HAP-1 (cell line): ENCODE data around the gene GID8.

Experiments used
- DNase-seq, 2 experiments: peaks; one replicate each; pipeline ENCODE4 v3.0.0-alpha.2; 2016 to 2020; ENCODE audit warnings: low spot score in 2 of 2
- H3K27me3 ChIP-seq: fragments of 250-450 bp; sonication (Bioruptor Pico); 2 replicates; pipeline ENCODE4 v1.5.1; 2020; ENCODE audit warnings: low read depth, mild to moderate bottlenecking, moderate library complexity
- H3K36me3 ChIP-seq: fragments of 250-450 bp; sonication (Bioruptor Pico); replicated peaks from 2 replicates; pipeline ENCODE4 v1.5.1; 2020; ENCODE audit warnings: mild to moderate bottlenecking
- H3K4me1 ChIP-seq: fragments of 250-450 bp; sonication (Bioruptor Pico); 2 replicates; pipeline ENCODE4 v1.5.1; 2020; ENCODE audit warnings: mild to moderate bottlenecking
- H3K4me3 ChIP-seq: fragments of 250-450 bp; sonication (Bioruptor Pico); 2 replicates; pipeline ENCODE4 v1.5.1; 2020; ENCODE audit warnings: mild to moderate bottlenecking, moderate library complexity
- H3K9me3 ChIP-seq: fragments of 250-450 bp; sonication (Bioruptor Pico); 2 replicates; pipeline ENCODE4 v1.5.1; 2020; ENCODE audit warnings: mild to moderate bottlenecking, moderate library complexity
- in situ Hi-C: fragments of 300-500 bp; cut with MboI; formaldehyde crosslinking; loops from 3 replicates; pipeline ENCODE4 v1.14.3; 2020; ENCODE audit warnings: low sequenced_read_pairs, inconsistent platforms, mixed read lengths

Gene GID8

DNA sequence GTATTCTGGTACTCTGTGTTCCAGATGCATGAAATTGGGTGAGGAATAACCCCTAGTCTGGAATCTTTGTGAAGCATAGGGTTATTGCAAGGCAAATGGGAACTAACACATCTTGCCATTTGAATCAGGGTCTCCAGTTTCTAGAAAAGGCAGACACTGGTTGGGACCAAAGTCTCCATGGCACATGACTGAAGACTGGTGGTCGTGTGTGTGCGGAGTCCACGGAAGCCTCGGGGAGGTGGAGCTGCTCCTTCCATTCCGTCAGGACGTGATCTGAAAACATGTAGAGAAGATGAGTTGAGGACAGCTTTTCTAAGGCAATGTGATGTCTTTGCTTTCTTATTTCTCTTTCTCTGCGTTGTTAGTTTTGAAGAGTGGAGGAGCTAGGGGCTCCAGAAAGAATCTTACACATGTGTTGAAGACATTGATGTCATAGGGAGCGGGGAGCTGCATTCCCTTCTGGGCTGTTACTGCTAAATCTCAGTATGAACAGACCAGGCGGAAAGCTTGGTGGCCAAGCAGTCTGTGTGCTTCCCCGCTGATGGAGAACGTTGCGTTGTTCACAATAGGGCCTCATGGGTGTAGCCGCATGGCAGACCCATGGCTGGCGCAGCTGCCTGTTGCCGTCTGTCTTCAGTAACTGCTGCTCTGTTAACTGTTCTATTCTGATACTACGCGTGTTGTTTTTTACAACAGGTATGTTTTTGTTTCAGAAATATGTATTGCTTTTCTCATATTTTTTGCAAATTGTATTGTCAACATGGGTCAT lies 9.8 kb downstream of the GID8 start:
- no peaks in the 10 kb centered on the region for H3K4me1 ChIP-seq
- no peak overlapping the region for H3K4me3 ChIP-seq
- in situ Hi-C loops: no loop called here
- no peaks in the 10 kb centered on the region for H3K27me3 ChIP-seq
- peaks cover 55% of the 10 kb centered on the region for H3K36me3 ChIP-seq
- no peaks in the 10 kb centered on the region for H3K9me3 ChIP-seq
- no peak for DNase-seq

DNA sequence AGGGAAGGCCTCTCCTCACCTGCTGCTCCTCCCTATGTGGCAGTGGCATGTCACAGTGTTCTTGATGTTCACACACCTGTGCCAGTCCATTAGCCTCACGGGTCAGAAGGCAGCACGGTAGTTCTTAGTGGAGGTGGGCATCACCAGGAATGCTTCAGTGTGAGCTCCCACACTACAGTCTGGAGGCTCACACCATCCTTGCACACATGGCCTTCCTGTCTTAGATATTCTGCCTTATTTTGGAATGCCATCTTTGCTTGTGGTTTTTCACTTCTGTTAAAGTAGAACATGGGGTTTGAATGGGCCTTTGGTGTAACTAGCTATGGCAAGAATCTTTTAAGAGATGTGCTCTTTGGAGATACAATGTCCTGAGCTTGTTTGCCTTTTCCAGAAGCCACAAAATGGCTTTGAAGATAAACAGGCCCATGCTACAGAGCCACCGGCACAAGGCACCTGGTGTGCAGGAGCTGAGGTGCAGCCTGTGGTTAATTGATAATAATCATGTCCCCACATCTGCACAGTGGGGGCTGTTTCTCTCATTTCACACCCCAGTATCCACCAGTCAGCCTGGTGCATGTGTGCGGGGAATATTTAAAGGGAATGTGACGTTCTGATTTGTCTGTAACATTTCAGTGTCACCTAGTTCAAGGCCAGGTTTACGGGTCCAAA lies 11.3 kb downstream of the GID8 start:
- DNase-seq: no peak
- Histone ChIP-seq H3K36me3 (peaks cover 41% of the 10 kb centered on the region), H3K4me3 (no peak overlapping the region), H3K27me3 (no peaks in the 10 kb centered on the region), H3K4me1 (peaks cover 13% of the 10 kb centered on the region), H3K9me3 (no peaks in the 10 kb centered on the region)
- in situ Hi-C loops: no loop called here

DNA sequence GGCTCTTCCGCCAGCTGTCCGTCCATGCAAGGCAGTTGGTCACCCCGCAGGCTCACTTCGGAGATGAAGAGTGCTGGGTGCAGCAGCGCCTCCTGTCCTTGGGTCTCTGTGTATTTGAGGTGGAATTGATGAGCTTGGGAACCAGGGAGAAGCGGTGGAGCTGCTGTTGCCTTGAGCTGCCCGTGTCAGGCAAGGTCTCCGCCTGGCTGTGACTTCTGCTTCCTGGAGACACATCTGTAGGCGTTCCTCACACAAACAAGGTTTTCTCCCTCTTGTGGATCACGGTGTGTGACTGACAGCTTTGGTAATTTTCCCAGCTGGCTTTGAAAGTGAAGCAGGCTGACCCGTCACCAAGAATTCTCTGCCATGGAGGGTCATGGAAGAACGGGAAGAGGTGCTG lies 12.0 kb downstream of the GID8 start:
- no peaks in the 10 kb centered on the region for H3K27me3 ChIP-seq
- peaks cover 34% of the 10 kb centered on the region for H3K36me3 ChIP-seq
- DNase-seq: no peak
- H3K4me1 ChIP-seq: peaks cover 17% of the 10 kb centered on the region
- in situ Hi-C loops: no loop called here
- no peak overlapping the region for H3K4me3 ChIP-seq
- no peaks in the 10 kb centered on the region for H3K9me3 ChIP-seq

DNA sequence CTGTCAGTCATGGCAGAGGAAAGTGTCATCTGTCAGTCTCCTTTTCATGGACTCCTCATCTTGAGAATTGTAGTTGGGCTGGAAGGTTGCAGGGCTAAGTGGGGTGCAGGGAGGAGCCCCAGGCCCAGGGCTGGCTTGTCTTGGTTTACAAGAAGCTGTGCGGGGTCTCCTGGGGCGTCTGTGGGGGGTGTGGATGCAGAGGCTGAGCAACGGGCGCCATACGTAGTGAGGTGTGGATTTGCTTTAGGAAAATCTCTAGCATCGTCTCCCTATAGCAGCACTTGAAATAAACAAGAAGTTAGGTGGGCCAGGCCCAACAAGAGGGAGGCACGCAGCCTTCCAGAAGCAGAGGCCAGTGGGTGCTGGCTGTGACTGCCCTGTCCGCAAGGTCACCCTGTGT lies 12.8 kb downstream of the GID8 start:
- Histone ChIP-seq H3K36me3 (peaks cover 31% of the 10 kb centered on the region), H3K9me3 (no peaks in the 10 kb centered on the region), H3K27me3 (no peaks in the 10 kb centered on the region), H3K4me3 (no peak overlapping the region), H3K4me1 (peaks cover 17% of the 10 kb centered on the region)
- no peak for DNase-seq
- in situ Hi-C loops: no loop called here

DNA sequence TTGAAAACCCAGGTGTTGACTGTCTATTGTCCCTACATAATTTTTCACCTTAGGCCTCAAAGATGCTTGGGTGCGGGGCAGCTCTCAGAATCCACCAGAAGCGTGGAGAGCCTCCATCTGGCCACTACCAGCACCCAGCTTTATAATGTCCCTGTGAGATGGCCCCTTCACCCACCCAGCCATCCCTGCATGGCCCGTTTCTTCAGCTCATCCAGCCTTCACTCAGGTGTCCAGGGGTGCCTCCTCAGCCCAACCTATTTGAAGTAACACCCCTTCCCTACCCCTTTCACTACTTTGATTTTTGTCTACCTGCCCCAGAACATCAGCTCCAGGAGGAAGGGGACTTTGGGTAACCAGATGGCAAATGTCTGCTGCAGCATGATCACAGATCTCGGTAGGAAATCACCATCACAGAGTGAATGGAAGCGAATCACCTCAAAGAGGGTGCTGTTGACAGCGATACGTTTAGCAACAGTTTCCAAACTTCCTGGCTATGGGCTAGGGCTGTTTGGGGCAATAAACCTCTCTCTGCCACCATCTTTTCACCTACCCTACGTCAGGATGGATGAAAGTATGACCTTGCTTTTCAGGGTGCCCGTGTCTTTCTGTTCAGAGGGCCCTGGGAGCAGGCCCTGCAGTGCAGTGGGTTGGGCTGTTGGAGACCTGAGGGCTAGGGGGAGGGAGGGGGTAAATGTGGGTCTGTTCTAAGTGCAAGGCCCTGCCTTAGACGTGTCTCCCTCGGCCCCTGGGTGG lies 13.4 kb downstream of the GID8 start:
- Histone ChIP-seq H3K27me3 (no peaks in the 10 kb centered on the region), H3K36me3 (peaks cover 25% of the 10 kb centered on the region), H3K4me3 (no peak overlapping the region)

DNA sequence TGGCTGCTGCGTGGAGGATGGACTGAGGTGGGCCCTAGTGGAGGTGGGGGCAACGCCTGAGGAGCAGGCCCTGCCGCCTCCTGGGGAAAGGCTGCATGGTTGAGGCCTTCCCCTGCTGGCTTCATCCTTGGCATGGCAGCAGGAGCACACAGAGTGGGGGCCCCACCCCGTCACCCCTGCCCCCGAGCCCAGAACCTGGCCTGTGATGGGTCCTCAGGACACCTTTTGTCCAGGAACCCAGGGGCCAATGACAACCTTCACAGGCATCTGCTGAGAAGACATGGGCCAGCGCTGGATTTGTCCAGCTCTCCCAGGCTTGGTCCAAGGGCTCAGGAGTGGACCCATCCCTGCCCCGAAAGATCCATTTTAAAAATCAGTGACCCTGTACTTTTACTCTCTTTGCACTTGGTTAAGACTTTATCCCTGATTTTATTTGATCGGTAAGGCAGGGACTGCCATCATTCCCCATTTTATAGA lies 14.0 kb downstream of the GID8 start:
- no peak for DNase-seq
- Histone ChIP-seq H3K4me3 (peak overlapping the region; percentile 35), H3K4me1 (peaks cover 17% of the 10 kb centered on the region), H3K36me3 (peaks cover 19% of the 10 kb centered on the region), H3K9me3 (no peaks in the 10 kb centered on the region), H3K27me3 (no peaks in the 10 kb centered on the region)
- in situ Hi-C loops: no loop called here

More for the DNA sequence above, 13.4 kb downstream of the GID8 start:
- Histone ChIP-seq H3K4me1 (peaks cover 17% of the 10 kb centered on the region), H3K9me3 (no peaks in the 10 kb centered on the region)
- in situ Hi-C loops: no loop called here
- no peak for DNase-seq

DNA sequence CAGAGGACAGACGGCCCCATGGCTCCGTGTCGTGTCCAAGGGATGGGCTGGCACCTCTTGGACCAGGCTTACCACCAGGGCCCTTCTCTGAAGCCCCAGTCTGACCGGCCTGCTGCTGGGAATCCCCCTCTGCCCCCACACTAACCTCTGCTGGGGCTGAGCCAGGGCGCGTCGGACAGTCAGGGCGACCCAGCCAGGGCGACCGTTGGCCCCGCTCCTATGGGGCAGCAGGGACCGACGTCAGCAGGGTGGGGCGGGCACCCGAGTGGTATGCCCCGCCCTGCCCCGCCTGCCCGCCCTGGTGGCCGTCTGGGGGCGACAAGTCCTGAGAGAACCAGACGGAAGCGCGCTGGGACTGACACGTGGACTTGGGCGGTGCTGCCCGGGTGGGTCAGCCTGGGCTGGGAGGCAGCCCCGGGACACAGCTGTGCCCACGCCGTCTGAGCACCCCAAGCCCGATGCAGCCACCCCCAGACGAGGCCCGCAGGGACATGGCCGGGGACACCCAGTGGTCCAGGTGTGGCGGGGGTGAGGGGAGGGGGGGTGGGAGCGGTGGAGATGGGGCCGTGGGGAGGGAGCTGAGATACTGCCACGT lies 14.5 kb downstream of the GID8 start, which contains the start of gene SLC17A9:
Gene SLC17A9, plus strand, starts transcription at position 337 of the 595 bp plus-strand sequence. Its CDS starts 122 bp downstream, at position 459.
- no peaks in the 10 kb centered on the region for H3K27me3 ChIP-seq
- H3K4me1 ChIP-seq: peaks cover 17% of the 10 kb centered on the region
- peak; percentile 33 to 83 for DNase-seq
- H3K36me3 ChIP-seq: peaks cover 13% of the 10 kb centered on the region; the same call in 1 of the 2 replicates
- in situ Hi-C loops: no loop called here
- H3K9me3 ChIP-seq: no peaks in the 10 kb centered on the region
- H3K4me3 ChIP-seq: peak within 1 kb of the TSS; percentile 35

DNA sequence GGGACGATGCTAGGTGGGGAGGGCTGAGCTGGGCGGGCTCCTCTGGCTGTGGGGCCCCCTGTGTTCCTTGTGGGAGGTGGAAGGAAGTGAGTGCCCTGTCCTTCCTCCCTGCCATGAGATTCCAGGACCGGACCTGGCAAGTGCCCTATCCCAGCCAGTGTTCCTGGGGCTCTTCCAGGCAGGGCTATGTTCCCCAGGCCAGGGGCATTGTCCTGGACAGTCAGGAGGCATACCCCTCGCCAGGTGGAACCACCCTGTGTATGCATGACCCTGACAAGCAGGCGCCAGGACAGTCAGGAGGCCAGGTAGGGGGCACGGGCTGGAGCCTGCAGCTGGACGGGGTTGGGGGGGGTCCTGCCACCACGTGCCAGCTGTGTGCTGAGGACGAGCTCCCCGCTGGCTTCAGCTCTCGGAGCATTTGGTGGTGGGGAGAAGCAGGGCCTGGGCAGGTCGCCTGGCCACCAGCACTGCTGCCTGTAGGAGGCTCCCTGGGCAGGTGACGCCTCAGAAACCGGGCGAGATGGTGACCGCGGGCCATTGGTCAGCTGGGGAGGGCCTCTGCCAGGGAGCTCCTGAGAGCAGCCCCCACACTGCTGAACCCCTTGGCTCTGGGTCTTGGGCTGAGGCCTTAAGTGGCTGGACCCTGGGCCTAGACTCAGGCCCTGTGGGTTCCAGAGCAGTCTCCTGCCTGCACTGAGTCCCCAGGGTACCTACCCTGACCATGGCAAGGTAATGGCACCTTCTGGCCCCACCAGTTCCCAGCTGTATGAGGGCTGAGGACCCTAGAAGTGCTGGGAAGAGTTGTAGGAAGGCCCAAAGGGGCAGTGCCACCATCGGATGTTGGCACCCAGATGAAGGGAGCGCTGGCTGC lies 15.3 kb downstream of the GID8 start:
- peak overlapping the region; percentile 35 for H3K4me3 ChIP-seq
- no peak for DNase-seq
- in situ Hi-C loops: no loop called here

DNA sequence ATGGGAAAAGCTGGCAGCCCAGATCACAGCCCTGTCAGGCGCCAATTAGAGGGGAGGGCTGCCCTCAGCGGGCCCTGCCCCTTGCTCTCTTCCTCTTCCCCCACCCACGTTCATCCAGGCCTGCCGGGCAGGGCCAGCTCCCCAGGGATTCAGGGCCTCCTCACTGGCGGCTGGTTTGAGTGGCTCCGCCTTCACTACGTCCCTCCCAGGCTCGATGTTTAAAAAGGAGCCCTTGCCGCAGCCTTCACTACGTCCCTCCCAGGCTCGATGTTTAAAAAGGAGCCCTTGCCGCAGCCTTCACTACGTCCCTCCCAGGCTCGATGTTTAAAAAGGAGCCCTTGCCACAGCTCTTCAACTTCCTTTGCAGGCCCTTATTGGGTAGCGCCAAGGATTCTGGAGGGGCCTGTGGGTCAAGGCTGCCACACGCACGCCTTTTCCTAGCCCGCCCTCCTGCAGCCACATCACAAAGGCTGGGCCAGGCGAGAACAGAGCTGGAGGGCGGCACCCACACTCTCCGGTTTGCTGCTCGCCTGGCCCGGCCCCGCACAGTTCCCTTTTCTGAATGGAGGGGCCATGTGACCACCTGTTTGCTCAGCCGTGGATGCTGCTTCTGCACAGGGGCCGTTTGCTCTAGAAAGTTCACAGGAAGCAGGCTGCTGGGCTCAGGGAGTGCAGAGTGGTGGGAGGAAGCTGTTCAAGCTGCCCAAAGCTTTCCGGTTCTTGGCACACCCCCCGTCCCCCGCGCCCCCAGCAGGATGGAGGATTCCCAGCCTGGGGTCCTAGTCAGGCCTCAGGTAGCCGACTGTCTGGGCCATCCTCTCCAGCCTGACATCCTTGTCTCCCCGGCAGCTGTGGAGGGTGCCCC lies 16.1 kb downstream of the GID8 start:
- 0 out of 2 replicates have a peak, but pooled peaks cover 5% of the 10 kb centered on the region for H3K36me3 ChIP-seq
- peak overlapping the region; percentile 35 for H3K4me3 ChIP-seq
- in situ Hi-C loops: no loop called here
- no peaks in the 10 kb centered on the region for H3K27me3 ChIP-seq
- peak; percentile 78 to 93 for DNase-seq
- H3K9me3 ChIP-seq: no peaks in the 10 kb centered on the region
- H3K4me1 ChIP-seq: peaks cover 17% of the 10 kb centered on the region

More for the DNA sequence above, 15.3 kb downstream of the GID8 start:
- peaks cover 17% of the 10 kb centered on the region for H3K4me1 ChIP-seq
- peaks cover 10% of the 10 kb centered on the region; the same call in 1 of the 2 replicates for H3K36me3 ChIP-seq
- H3K9me3 ChIP-seq: no peaks in the 10 kb centered on the region
- H3K27me3 ChIP-seq: no peaks in the 10 kb centered on the region

DNA sequence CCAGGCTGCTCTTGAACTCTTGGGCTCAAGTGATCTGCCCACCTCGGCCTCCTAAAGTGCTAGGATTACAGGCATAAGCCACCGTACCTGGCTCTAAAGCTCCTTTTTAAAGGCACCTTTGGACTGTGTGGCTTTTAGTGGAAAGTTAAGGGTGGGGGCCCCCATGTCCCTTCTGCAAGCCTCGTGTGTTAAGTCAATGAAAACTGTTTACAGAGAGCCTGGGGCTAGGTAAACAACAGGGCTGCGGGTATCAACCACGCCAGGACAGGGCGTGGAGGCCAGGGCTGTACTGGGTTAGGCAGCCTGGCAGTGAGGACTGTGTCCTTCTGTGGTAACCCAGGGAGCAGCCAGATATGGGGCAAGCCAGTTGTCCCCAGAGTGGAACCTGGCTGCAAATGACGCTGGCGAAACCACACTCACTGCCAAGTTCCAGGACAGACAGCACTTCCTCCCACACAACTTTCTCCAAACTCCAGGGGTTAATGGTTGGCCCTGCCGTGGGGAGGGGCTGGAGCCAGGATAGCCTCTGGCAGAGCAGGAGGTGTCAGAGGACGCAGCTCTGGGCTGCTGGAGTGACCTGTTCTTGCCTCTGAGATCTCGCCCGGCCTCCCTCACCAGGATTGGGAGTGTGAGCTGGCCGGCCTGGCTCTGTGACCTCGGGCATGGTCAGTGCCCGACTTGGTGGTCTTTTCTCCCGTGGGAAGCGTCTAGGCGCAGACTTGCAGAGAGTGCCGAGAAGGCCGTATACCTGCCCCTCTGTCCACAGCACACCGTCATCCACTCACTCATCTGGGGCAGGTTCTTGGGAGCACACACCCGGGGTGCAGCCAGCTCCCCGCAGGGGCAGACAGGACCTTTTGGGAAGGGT lies 17.8 kb downstream of the GID8 start:
- Histone ChIP-seq H3K4me1 (peaks cover 17% of the 10 kb centered on the region), H3K4me3 (no peak overlapping the region), H3K27me3 (no peaks in the 10 kb centered on the region), H3K9me3 (no peaks in the 10 kb centered on the region), H3K36me3 (peaks cover 4% of the 10 kb centered on the region; the same call in 1 of the 2 replicates)
- in situ Hi-C loops: no loop called here
- no peak for DNase-seq

DNA sequence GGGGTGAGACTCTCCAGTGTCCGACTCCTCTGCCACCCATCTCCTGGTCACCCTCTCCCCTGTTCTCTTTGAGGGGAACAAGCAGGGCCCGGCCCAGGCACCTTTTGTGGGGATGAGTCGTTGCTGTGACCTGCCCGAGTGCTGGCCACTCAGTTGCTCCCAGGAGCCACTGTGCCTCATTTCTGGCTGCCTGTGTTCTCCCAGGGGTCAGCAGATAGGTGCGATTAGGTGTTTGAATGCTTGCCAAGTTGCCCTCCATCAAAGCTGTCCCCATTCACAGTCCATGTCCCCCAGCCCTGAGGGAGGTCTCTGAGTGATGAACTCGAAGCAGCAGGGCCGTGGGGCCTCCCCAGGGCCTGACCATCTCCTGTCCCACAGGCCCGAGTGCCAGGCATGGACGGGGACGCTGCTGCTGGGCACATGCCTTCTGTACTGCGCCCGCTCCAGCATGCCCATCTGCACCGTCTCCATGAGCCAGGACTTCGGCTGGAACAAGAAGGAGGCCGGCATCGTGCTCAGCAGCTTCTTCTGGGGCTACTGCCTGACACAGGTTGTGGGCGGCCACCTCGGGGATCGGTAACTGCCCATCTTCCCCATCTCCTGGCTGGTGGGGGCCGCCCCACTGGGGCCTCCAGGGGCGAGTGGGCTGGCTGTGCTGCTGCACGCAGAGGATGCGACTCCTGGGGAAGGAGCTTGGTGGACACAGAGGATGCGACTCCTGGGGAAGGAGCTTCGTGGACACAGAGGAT lies 18.6 kb downstream of the GID8 start:
- no peak for DNase-seq
- H3K4me3 ChIP-seq: no peak overlapping the region
- in situ Hi-C loops: no loop called here
- no peaks in the 10 kb centered on the region for H3K9me3 ChIP-seq
- H3K27me3 ChIP-seq: no peaks in the 10 kb centered on the region
- H3K36me3 ChIP-seq: peaks cover 4% of the 10 kb centered on the region; the same call in 1 of the 2 replicates
- peaks cover 17% of the 10 kb centered on the region for H3K4me1 ChIP-seq
